SIG-M5 (cell line): ENCODE measurements around the gene UBXN2A.

Experiments used
- DNase-seq: peaks from one replicate; lab custom pipeline; 2025; lab: John Stamatoyannopoulos, UW

The UBXN2A gene

GRCh38 chr2:23939987-23940717 is at the start of gene UBXN2A:
Gene UBXN2A (plus strand): TSS chr2:23940463. CDS start chr2:23958315, 17,852 bp downstream.
- no peak for DNase-seq

- no peak for DNase-seq
Measured at GRCh38 chr2:23900133-23900532, 40.1 kb upstream of the UBXN2A start.

- no peak for DNase-seq
Measured at GRCh38 chr2:23900541-23901322, 39.5 kb upstream of the UBXN2A start.

- DNase-seq, result no peak
Measured at GRCh38 chr2:23901966-23902846, 38.1 kb upstream of the UBXN2A start.

GRCh38 chr2:23903034-23903433 is 37.2 kb upstream of the UBXN2A start:
- DNase-seq, result no peak

- DNase-seq, result no peak
Measured at GRCh38 chr2:23904215-23904614, 36.0 kb upstream of the UBXN2A start.

GRCh38 chr2:23904692-23905091 is 35.6 kb upstream of the UBXN2A start:
- DNase-seq, result no peak

GRCh38 chr2:23905155-23905554 is 35.1 kb upstream of the UBXN2A start:
- DNase-seq, result no peak

- DNase-seq, result no peak
Measured at GRCh38 chr2:23912054-23912453, 28.2 kb upstream of the UBXN2A start.

GRCh38 chr2:23915327-23915726 is 24.9 kb upstream of the UBXN2A start:
- DNase-seq, result no peak

GRCh38 chr2:23916727-23917405 is 23.4 kb upstream of the UBXN2A start:
- DNase-seq, result no peak

- no peak for DNase-seq
Measured at GRCh38 chr2:23918837-23919489, 21.3 kb upstream of the UBXN2A start.

GRCh38 chr2:23924589-23925359 is 15.5 kb upstream of the UBXN2A start:
- no peak for DNase-seq

GRCh38 chr2:23925702-23926289 is 14.5 kb upstream of the UBXN2A start:
- peak; percentile 83 for DNase-seq

GRCh38 chr2:23926290-23926749 is 13.9 kb upstream of the UBXN2A start:
- DNase-seq, result no peak

- DNase-seq, result peak; percentile 44
Measured at GRCh38 chr2:23926750-23927571, 13.3 kb upstream of the UBXN2A start, which contains the start of gene ATAD2B. Gene ATAD2B (minus strand): TSS chr2:23927123. CDS start chr2:23926770, 353 bp downstream.

GRCh38 chr2:23934259-23934658 is 6.0 kb upstream of the UBXN2A start:
- DNase-seq, result no peak

GRCh38 chr2:23940718-23941620 is 706 bp downstream of the UBXN2A start:
- no peak for DNase-seq
